Right lobe of liver (tissue), 4 donors: Measurements from ENCODE around the gene BIN2.

Experiments
- POLR2A ChIP-seq: fragments of 450-650 bp; IDR thresholded peaks from one replicate; pipeline ENCODE4 v1.6.1; 2017; ENCODE audit warnings: antibody characterized with exemption, mild to moderate bottlenecking
- TF ChIP-seq, protein P1 (sequence below), 4 donors: fragments of 200-600 bp in 3 of 4; fragments of 450-650 bp in 1 of 4; IDR thresholded peaks; one replicate each; pipeline versions ENCODE4 v1.5.1 to v1.8.0; 2016 to 2022; ENCODE audit warnings: antibody characterized with exemption in 4 of 4, mild to moderate bottlenecking in 2 of 4
- donor health status: DM: no; HTN: no; CAD: no.
- donor health status: DM: no; HTN: no; CAD: no.
- donor health status: DM: no; HTN: yes; CAD: no.

DNA sequence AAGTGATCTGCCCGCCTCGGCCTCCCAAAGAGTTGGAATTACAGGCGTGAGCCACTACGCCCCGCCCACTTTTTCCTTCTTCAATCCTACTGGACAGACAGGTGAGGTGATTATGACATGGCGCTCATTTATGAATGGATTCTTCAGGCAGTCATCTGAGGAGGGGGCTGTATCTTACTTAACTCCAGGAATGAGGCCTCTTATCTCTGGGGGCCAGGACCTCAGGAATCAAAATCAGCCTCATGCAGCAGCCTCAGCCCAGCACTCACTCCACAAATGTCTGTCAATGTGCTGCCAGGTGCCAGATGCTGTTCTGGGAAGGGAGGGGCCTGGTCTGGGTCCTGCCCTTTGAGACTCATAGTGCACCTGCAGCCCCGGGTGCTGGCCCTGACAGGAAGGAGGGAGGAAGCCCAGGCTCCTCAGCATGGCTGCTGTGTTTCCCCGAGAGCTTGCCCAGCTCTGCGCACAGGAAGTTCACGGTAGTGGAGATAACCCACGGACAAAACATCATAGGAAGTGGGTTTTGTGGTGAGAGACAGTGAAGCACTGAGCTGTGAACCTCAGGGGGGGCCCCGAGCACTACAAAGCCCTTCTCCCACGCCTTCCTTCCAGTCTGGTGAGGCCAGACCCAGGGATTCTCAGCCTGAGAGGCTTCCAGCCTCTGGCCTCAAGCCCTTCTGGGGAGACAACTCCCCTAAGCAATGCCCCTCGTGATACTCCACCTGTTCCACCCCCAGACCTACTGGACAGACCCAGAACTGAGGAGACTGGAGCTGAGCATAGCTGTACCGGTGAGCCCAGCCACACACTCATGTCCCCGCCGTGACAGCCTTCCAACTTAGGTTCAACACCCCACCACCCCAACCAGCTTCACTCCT, 44.9 kb upstream of the BIN2 start:
- TF ChIP-seq, protein P1, sequence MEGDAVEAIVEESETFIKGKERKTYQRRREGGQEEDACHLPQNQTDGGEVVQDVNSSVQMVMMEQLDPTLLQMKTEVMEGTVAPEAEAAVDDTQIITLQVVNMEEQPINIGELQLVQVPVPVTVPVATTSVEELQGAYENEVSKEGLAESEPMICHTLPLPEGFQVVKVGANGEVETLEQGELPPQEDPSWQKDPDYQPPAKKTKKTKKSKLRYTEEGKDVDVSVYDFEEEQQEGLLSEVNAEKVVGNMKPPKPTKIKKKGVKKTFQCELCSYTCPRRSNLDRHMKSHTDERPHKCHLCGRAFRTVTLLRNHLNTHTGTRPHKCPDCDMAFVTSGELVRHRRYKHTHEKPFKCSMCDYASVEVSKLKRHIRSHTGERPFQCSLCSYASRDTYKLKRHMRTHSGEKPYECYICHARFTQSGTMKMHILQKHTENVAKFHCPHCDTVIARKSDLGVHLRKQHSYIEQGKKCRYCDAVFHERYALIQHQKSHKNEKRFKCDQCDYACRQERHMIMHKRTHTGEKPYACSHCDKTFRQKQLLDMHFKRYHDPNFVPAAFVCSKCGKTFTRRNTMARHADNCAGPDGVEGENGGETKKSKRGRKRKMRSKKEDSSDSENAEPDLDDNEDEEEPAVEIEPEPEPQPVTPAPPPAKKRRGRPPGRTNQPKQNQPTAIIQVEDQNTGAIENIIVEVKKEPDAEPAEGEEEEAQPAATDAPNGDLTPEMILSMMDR (IDR thresholded peaks at IDR 0.05) = no peak
- TF ChIP-seq POLR2A = no peak
